BLaER1 (cell line): ENCODE measurements around the gene FAM149A.

ENCODE experiments used
- H3K27ac ChIP-seq: shearing (Covaris generic); formaldehyde crosslinking; 2 replicates; pipeline ENCODE4 v1.8.1; 2022
- H3K27me3 ChIP-seq: shearing (Covaris generic); formaldehyde crosslinking; 2 replicates; pipeline ENCODE4 v1.8.1; 2022
- H3K36me3 ChIP-seq: shearing (Covaris generic); formaldehyde crosslinking; 2 replicates; pipeline ENCODE4 v1.8.1; 2022
- H3K4me1 ChIP-seq: shearing (Covaris generic); formaldehyde crosslinking; 2 replicates; pipeline ENCODE4 v1.8.1; 2022
- H3K4me2 ChIP-seq: shearing (Covaris generic); formaldehyde crosslinking; 2 replicates; pipeline ENCODE4 v1.8.1; 2022
- H3K4me3 ChIP-seq: shearing (Covaris generic); formaldehyde crosslinking; 2 replicates; pipeline ENCODE4 v1.8.1; 2022
- H3K9ac ChIP-seq: shearing (Covaris generic); formaldehyde crosslinking; 2 replicates; pipeline ENCODE4 v1.8.1; 2022
- H3K9me3 ChIP-seq: shearing (Covaris generic); formaldehyde crosslinking; 2 replicates; pipeline ENCODE4 v1.8.1; 2022
- H4K20me1 ChIP-seq: shearing (Covaris generic); formaldehyde crosslinking; 2 replicates; pipeline ENCODE4 v1.8.1; 2022
- Cebpa-rat ChIP-seq: shearing (Covaris generic); IDR thresholded peaks from 2 replicates; pipeline ENCODE4 v1.8.1; 2022

Gene FAM149A

GRCh38 chr4:186150926-186151325, 46.4 kb downstream of the FAM149A start:
- Histone ChIP-seq H3K27ac (no peak overlapping the region), H3K4me3 (no peak overlapping the region), H4K20me1 (no peaks in the 10 kb centered on the region), H3K27me3 (peaks cover 14% of the 10 kb centered on the region), H3K4me1 (no peaks in the 10 kb centered on the region), H3K9ac (no peak overlapping the region), H3K9me3 (peaks cover 13% of the 10 kb centered on the region), H3K36me3 (no peaks in the 10 kb centered on the region), H3K4me2 (no peak overlapping the region)
- TF ChIP-seq Cebpa-rat = no peak

DNA sequence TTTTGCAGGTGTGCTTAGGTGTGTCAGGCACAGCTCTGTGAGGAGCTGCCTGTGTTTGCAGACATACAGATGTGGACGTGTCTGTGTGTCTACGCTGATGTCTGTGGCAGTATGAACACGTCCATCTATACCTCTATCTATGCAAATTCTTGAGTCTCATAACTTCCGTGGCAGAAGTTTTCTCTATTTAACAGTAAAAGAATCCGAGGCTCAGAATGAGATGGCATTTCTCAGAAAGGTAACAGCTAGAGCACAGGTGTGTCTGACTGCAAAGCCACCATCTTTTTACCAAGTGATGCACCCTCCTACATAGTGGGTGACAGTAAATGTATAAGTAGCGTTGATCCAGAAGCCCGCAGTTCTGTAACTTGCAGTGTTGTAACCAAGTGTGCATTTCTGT, 47.0 kb downstream of the FAM149A start:
- H3K4me3 ChIP-seq = no peak overlapping the region
- peaks cover 8% of the 10 kb centered on the region for H3K27me3 ChIP-seq

GRCh38 chr4:186158021-186158813, 53.7 kb downstream of the FAM149A start:
- H3K4me2 ChIP-seq = no peak overlapping the region
- H4K20me1 ChIP-seq = no peaks in the 10 kb centered on the region
- peaks cover 13% of the 10 kb centered on the region for H3K9me3 ChIP-seq
- no peaks in the 10 kb centered on the region for H3K36me3 ChIP-seq
- no peak overlapping the region for H3K4me3 ChIP-seq
- H3K27ac ChIP-seq = no peak overlapping the region
- H3K9ac ChIP-seq = no peak overlapping the region
- H3K27me3 ChIP-seq = no peaks in the 10 kb centered on the region
- no peak for TF ChIP-seq Cebpa-rat
- H3K4me1 ChIP-seq = peaks cover 6% of the 10 kb centered on the region; the same call in 1 of the 2 replicates

More for the DNA sequence above, 47.0 kb downstream of the FAM149A start:
- Histone ChIP-seq H3K9me3 (peaks cover 13% of the 10 kb centered on the region), H4K20me1 (no peaks in the 10 kb centered on the region), H3K27ac (no peak overlapping the region), H3K4me2 (no peak overlapping the region), H3K36me3 (no peaks in the 10 kb centered on the region), H3K4me1 (no peaks in the 10 kb centered on the region), H3K9ac (no peak overlapping the region)
- TF ChIP-seq Cebpa-rat = no peak

- Histone ChIP-seq H3K27me3 (no peaks in the 10 kb centered on the region), H3K27ac (no peak overlapping the region), H3K9me3 (peaks cover 13% of the 10 kb centered on the region), H3K9ac (no peak overlapping the region), H3K36me3 (no peaks in the 10 kb centered on the region), H3K4me3 (no peak overlapping the region), H3K4me2 (no peak overlapping the region), H3K4me1 (peaks cover 6% of the 10 kb centered on the region; the same call in 1 of the 2 replicates), H4K20me1 (no peaks in the 10 kb centered on the region)
- TF ChIP-seq Cebpa-rat = no peak
Measured at GRCh38 chr4:186158966-186159365, 54.5 kb downstream of the FAM149A start.

DNA sequence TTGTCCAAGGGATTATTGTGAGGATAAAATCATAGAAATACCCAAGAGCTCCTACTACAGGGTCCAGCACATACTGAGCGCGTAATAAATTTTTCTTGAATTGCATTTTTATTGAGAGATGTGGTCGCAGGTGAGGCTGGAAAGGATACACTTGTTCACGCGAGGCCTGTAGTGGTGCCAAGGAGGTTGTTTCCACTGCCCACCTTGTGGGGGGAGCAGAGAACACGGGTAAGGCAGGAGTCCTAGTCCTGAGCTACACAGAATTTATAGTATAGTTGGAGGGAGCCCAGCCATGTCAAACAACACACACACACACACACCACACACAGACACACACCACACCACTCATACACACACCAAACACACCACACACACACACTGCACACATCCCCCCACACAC, 55.1 kb downstream of the FAM149A start:
- Histone ChIP-seq H3K4me3 (no peak overlapping the region), H3K27ac (no peak overlapping the region), H3K36me3 (no peaks in the 10 kb centered on the region), H3K4me1 (peaks cover 6% of the 10 kb centered on the region; the same call in 1 of the 2 replicates), H3K9ac (no peak overlapping the region), H3K9me3 (peaks cover 8% of the 10 kb centered on the region), H3K27me3 (no peaks in the 10 kb centered on the region), H4K20me1 (no peaks in the 10 kb centered on the region), H3K4me2 (no peak overlapping the region)
- no peak for TF ChIP-seq Cebpa-rat

DNA sequence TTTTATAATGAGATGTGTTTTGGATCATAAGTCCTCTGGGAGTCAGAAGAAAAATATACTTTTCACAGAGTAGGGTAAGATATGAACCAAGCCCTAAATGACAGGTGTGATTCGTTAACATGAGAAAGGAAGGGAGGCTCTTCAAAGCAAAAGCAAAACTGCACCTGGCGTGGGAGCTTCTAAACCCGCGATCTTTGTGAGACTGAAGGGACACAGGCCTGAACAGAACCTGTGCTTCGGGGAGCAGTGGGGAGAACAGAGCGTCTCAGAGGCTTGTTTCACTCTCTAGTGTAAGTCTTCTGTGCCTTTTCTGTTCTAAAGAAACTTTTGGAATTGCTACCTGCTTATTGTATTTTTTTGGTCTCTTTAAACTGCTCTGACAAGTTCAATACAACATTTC, 56.6 kb downstream of the FAM149A start:
- Histone ChIP-seq H3K4me1 (peaks cover 6% of the 10 kb centered on the region; the same call in 1 of the 2 replicates), H3K4me3 (no peak overlapping the region), H3K36me3 (no peaks in the 10 kb centered on the region), H3K27ac (no peak overlapping the region), H3K9ac (no peak overlapping the region), H4K20me1 (no peaks in the 10 kb centered on the region), H3K9me3 (no peaks in the 10 kb centered on the region), H3K27me3 (no peaks in the 10 kb centered on the region), H3K4me2 (no peak overlapping the region)
- no peak for TF ChIP-seq Cebpa-rat

- H3K27ac ChIP-seq = no peak overlapping the region
- peaks cover 24% of the 10 kb centered on the region for H3K4me1 ChIP-seq
- H3K9ac ChIP-seq = no peak overlapping the region
- H3K9me3 ChIP-seq = no peaks in the 10 kb centered on the region
- H3K4me3 ChIP-seq = no peak overlapping the region
- H3K36me3 ChIP-seq = no peaks in the 10 kb centered on the region
- H3K4me2 ChIP-seq = 0 out of 2 replicates have a peak overlapping the region, but pooled peaks have one; percentile 24
- no peaks in the 10 kb centered on the region for H4K20me1 ChIP-seq
- no peak for TF ChIP-seq Cebpa-rat
- no peaks in the 10 kb centered on the region for H3K27me3 ChIP-seq
Measured at GRCh38 chr4:186166852-186167512, 62.5 kb downstream of the FAM149A start.

DNA sequence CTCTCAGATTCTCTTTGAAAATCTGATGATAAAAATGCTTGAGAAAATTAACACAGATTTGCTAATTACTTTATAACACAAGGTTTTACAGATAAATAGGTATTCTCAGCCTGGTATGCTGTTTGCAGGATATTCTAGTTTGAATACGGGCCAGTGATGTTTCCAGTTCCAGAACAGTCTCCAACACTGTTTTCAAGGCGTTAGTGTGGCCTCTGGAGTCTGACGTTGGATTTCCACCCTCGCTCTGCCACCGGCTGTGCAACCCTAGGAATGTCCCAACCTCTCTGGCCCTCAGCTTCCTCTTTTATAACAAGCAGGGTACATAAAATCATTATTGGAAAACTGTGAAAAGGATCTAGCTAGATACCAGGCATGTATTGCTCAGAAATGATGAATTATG, 63.1 kb downstream of the FAM149A start:
- TF ChIP-seq Cebpa-rat = no peak
- Histone ChIP-seq H4K20me1 (no peaks in the 10 kb centered on the region), H3K4me2 (no peak overlapping the region), H3K4me1 (peaks cover 24% of the 10 kb centered on the region), H3K9ac (no peak overlapping the region), H3K27me3 (no peaks in the 10 kb centered on the region), H3K27ac (no peak overlapping the region), H3K36me3 (no peaks in the 10 kb centered on the region), H3K4me3 (no peak overlapping the region), H3K9me3 (no peaks in the 10 kb centered on the region)

DNA sequence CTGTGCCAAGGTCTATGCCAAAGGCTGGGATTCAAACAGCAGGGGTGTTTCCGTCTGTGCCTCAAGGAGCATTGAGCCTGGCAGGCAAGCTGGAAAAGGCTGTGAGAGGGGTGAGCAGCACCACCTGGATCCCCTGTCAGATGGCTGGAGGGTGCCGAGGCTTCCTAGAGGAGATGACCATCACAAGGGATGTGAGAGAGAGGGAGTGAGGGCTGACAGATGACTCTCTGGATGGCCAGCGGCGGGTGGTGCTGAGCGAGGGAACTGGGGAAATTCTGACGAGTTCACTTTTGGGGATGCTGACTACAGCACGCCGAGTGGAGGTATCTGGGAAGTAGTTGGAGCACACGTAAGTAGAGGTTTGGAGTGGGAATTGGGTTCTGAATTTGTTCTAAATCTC, 64.2 kb downstream of the FAM149A start:
- H3K27ac ChIP-seq = no peak overlapping the region
- no peak overlapping the region for H3K4me3 ChIP-seq
- H3K4me1 ChIP-seq = peaks cover 24% of the 10 kb centered on the region
- no peaks in the 10 kb centered on the region for H4K20me1 ChIP-seq
- H3K36me3 ChIP-seq = no peaks in the 10 kb centered on the region
- H3K9ac ChIP-seq = no peak overlapping the region
- no peaks in the 10 kb centered on the region for H3K27me3 ChIP-seq
- no peak overlapping the region for H3K4me2 ChIP-seq
- no peaks in the 10 kb centered on the region for H3K9me3 ChIP-seq
- TF ChIP-seq Cebpa-rat = no peak

DNA sequence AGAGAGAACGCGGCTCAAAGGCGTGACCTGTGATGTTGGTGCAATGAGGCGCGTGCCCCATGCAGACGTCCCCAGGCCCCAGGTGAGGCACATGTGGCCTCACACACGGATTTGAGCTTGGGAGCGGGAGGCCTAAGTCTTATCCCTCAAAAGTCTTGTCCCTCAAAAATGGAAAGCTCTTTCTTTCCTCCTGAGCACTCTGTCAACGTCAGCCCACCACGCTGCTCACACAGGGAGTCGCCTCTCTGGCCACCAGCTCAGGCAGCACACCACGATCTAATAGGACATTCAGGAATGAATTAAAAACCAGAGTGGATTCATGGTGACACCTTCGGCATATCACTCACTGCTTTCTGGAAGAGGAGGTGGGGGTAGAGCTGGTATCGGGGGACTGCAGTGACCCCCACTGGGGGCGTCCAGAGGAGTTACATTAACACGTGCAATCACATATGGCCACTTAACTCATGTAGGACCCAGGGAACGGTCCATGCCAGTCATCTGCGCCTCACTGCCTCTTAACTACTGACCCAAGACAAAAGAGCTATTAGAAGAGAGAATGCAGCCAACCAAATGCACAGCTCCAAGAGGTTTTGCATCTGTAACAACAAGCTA, 64.9 kb downstream of the FAM149A start:
- no peak overlapping the region for H3K27ac ChIP-seq
- H3K27me3 ChIP-seq = no peaks in the 10 kb centered on the region
- no peak for TF ChIP-seq Cebpa-rat
- peaks cover 24% of the 10 kb centered on the region for H3K4me1 ChIP-seq
- no peaks in the 10 kb centered on the region for H3K36me3 ChIP-seq
- H4K20me1 ChIP-seq = no peaks in the 10 kb centered on the region
- no peak overlapping the region for H3K9ac ChIP-seq
- peak overlapping the region; percentile 69 for H3K4me2 ChIP-seq
- H3K9me3 ChIP-seq = no peaks in the 10 kb centered on the region
- H3K4me3 ChIP-seq = no peak overlapping the region
